Right lobe of liver (tissue), 4 donors: ENCODE results near the gene MYO10.

ENCODE experiments used
- POLR2A ChIP-seq: fragments of 450-650 bp; IDR thresholded peaks from one replicate; pipeline ENCODE4 v1.6.1; 2017; ENCODE audit warnings: antibody characterized with exemption, mild to moderate bottlenecking
- TF ChIP-seq, protein P1 (sequence below), 4 donors: fragments of 200-600 bp in 3 of 4; fragments of 450-650 bp in 1 of 4; IDR thresholded peaks; one replicate each; pipeline versions ENCODE4 v1.5.1 to v1.8.0; 2016 to 2022; ENCODE audit warnings: antibody characterized with exemption in 4 of 4, mild to moderate bottlenecking in 2 of 4
- donor health status: DM: no; HTN: no; CAD: no.
- donor health status: DM: no; HTN: no; CAD: no.
- donor health status: DM: no; HTN: yes; CAD: no.

DNA sequence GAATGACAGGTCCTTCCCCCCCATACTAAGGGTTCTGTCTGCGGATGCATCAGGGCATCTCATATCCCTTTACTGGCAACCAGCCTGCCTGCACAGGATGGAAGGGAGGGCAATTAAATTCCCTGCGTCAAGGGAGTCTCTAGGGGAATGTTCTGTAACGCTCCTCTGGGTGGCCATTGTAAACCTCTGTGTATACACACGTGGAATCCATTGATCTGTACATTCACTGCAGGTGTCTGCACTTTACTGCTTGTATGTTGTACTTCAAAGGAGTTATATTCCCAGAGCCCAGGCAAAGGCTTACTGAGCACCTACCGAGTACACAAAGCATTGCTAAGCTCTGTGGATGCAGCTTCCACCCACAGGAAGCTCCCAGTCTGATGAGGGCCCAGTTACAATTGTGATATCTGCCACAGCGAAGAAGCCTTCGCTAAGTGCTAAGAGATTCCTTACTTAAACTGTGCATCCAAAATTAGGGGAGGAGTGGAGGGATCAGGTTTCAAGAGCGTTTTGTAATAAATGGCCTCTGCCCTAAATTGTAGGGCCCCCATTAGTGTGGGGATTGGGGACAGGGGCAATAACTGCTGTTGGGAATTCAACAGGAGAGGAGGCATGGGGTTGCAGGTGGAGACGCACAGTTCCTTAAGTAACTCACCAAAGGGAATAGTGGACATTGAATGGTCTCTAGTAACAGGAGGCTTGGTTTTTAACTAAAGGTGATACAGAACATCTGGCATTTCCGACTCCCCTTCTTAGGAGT, 317.8 kb downstream of the MYO10 start:
- TF ChIP-seq, protein P1, sequence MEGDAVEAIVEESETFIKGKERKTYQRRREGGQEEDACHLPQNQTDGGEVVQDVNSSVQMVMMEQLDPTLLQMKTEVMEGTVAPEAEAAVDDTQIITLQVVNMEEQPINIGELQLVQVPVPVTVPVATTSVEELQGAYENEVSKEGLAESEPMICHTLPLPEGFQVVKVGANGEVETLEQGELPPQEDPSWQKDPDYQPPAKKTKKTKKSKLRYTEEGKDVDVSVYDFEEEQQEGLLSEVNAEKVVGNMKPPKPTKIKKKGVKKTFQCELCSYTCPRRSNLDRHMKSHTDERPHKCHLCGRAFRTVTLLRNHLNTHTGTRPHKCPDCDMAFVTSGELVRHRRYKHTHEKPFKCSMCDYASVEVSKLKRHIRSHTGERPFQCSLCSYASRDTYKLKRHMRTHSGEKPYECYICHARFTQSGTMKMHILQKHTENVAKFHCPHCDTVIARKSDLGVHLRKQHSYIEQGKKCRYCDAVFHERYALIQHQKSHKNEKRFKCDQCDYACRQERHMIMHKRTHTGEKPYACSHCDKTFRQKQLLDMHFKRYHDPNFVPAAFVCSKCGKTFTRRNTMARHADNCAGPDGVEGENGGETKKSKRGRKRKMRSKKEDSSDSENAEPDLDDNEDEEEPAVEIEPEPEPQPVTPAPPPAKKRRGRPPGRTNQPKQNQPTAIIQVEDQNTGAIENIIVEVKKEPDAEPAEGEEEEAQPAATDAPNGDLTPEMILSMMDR (IDR thresholded peaks at IDR 0.05) = no peak
- no peak for TF ChIP-seq POLR2A
